Measurements from ENCODE around the gene HDDC3.
A peak's percentile ranks its signal among the peaks of the same experiment; 100 is the strongest.

HDDC3 gene

DNA sequence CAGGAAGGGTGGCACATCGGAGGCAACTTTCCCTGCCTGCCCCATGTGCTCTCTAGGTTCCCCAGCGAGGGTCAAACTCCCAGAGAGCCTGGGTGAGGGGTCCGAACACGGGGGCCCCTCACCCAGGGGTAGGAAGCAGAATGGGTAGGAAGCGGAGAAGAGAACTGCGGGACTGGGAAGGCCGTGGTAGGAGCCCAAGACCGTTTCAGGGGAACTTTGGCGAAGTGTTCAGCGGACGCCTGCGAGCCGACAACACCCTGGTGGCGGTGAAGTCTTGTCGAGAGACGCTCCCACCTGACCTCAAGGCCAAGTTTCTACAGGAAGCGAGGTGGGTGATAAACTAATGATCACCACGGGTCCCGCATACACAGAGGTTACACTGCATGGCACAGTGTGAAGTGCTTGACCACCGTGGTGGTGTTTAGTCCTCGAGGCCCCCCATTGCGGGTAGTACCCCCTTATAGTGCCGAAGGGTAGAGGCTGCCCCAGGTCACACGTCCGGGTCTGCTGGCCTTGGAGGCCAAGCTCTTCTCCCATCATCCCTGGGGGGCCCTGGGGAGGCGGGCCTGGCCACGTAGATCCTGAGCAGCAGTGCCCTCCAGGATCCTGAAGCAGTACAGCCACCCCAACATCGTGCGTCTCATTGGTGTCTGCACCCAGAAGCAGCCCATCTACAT lies 39.7 kb downstream of the HDDC3 start:
- H3K9ac ChIP-seq (ENCODE audit: low read depth in 1 of 2, low read length in 2 of 2) = no peak overlapping the region
- no peaks in the 10 kb centered on the region for H3K4me1 ChIP-seq (ENCODE audit: control insufficient read depth in 2 of 2, insufficient read depth in 2 of 2, low read length in 2 of 2)
- no peaks in the 10 kb centered on the region for H3K27me3 ChIP-seq (ENCODE audit: control insufficient read depth in 2 of 2, insufficient read depth in 2 of 2, low read length in 2 of 2)
- H3K9me3 ChIP-seq (ENCODE audit: control insufficient read depth in 2 of 2, low read length in 2 of 2) = no peaks in the 10 kb centered on the region
- H3K27ac ChIP-seq (ENCODE audit: low read depth in 2 of 2, low read length in 2 of 2) = no peak overlapping the region
- H3K36me3 ChIP-seq (ENCODE audit: control insufficient read depth in 2 of 2, insufficient read depth in 2 of 2, low read length in 2 of 2) = peaks cover 29 to 41% of the 10 kb centered on the region in 2 donors
- no peak overlapping the region for H3K4me3 ChIP-seq (ENCODE audit: low read length in 2 of 2)

DNA sequence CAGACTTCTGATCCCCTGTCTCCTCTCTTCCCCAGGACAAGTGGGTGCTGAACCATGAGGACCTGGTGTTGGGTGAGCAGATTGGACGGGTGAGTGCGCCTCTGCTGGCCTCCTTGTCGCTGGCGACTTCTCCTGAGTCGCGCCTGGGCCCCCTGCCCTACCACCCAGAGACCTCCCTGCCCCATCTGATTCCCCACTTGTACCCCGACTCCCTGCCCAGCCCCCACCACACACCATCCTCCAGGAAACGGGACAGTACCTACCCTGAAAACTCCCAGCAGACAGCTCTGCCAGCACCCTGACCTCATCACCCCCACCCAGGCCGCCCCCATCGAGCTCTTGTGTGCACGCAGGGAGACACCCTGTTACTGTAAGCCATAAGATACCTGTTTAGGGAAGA lies 40.3 kb downstream of the HDDC3 start:
- no peaks in the 10 kb centered on the region for H3K9me3 ChIP-seq (ENCODE audit: control insufficient read depth in 2 of 2, low read length in 2 of 2)
- H3K4me3 ChIP-seq (ENCODE audit: low read length in 2 of 2) = no peak overlapping the region
- no peaks in the 10 kb centered on the region for H3K4me1 ChIP-seq (ENCODE audit: control insufficient read depth in 2 of 2, insufficient read depth in 2 of 2, low read length in 2 of 2)
- no peak overlapping the region for H3K9ac ChIP-seq (ENCODE audit: low read depth in 1 of 2, low read length in 2 of 2)
- H3K36me3 ChIP-seq (ENCODE audit: control insufficient read depth in 2 of 2, insufficient read depth in 2 of 2, low read length in 2 of 2) = peaks cover 29 to 41% of the 10 kb centered on the region in 2 donors
- no peaks in the 10 kb centered on the region for H3K27me3 ChIP-seq (ENCODE audit: control insufficient read depth in 2 of 2, insufficient read depth in 2 of 2, low read length in 2 of 2)
- H3K27ac ChIP-seq (ENCODE audit: low read depth in 2 of 2, low read length in 2 of 2) = no peak overlapping the region

DNA sequence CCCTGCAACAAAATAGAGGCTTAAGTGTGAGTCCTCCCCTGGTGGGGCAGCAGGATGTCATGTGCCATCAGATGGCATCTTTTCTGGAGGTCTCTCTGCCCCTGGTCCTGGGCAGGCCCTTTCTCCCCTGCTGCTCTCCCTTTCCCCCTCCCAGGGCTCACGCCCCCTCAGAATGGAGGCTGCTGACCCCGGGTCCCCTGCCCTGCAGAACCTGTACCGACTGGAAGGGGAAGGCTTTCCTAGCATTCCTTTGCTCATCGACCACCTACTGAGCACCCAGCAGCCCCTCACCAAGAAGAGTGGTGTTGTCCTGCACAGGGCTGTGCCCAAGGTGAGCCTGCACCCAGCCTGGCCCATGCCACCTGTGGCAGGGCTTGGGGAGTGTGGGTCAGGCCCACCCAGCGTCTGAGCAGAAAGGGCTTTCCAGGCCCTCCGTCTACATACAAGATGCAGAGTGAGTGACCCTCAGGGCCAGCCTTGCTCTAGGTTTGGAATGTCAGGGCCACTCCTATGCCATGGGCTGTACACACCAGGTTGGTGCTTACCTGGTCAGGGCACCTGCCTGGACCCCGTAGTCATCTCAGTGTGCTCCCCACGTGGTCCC lies 40.9 kb downstream of the HDDC3 start:
- H3K4me3 ChIP-seq (ENCODE audit: low read length in 2 of 2) = no peak overlapping the region
- H3K36me3 ChIP-seq (ENCODE audit: control insufficient read depth in 2 of 2, insufficient read depth in 2 of 2, low read length in 2 of 2) = peaks cover 29 to 41% of the 10 kb centered on the region in 2 donors
- no peaks in the 10 kb centered on the region for H3K4me1 ChIP-seq (ENCODE audit: control insufficient read depth in 2 of 2, insufficient read depth in 2 of 2, low read length in 2 of 2)
- no peaks in the 10 kb centered on the region for H3K27me3 ChIP-seq (ENCODE audit: control insufficient read depth in 2 of 2, insufficient read depth in 2 of 2, low read length in 2 of 2)
- no peak overlapping the region for H3K9ac ChIP-seq (ENCODE audit: low read depth in 1 of 2, low read length in 2 of 2)
- no peaks in the 10 kb centered on the region for H3K9me3 ChIP-seq (ENCODE audit: control insufficient read depth in 2 of 2, low read length in 2 of 2)
- H3K27ac ChIP-seq (ENCODE audit: low read depth in 2 of 2, low read length in 2 of 2) = no peak overlapping the region

DNA sequence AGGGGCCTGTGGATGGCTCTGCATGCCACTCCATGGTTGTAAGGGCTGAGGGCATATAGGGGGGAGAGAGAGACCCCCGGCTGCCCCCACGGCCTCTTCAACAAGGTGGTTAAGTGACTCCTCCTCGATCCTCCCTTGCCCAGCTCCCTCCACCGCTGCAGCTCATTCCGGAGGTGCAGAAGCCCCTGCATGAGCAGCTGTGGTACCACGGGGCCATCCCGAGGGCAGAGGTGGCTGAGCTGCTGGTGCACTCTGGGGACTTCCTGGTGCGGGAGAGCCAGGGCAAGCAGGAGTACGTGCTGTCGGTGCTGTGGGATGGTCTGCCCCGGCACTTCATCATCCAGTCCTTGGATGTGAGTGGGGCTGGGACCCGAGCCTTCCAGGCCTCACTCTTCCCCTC lies 41.5 kb downstream of the HDDC3 start:
- no peak overlapping the region for H3K27ac ChIP-seq (ENCODE audit: low read depth in 2 of 2, low read length in 2 of 2)
- H3K4me3 ChIP-seq (ENCODE audit: low read length in 2 of 2) = no peak overlapping the region
- peaks cover 1 to 2% of the 10 kb centered on the region in 2 donors for H3K4me1 ChIP-seq (ENCODE audit: control insufficient read depth in 2 of 2, insufficient read depth in 2 of 2, low read length in 2 of 2)
- peaks cover 29 to 40% of the 10 kb centered on the region in 2 donors for H3K36me3 ChIP-seq (ENCODE audit: control insufficient read depth in 2 of 2, insufficient read depth in 2 of 2, low read length in 2 of 2)
- no peaks in the 10 kb centered on the region for H3K27me3 ChIP-seq (ENCODE audit: control insufficient read depth in 2 of 2, insufficient read depth in 2 of 2, low read length in 2 of 2)
- H3K9ac ChIP-seq (ENCODE audit: low read depth in 1 of 2, low read length in 2 of 2) = no peak overlapping the region
- H3K9me3 ChIP-seq (ENCODE audit: control insufficient read depth in 2 of 2, low read length in 2 of 2) = no peaks in the 10 kb centered on the region

DNA sequence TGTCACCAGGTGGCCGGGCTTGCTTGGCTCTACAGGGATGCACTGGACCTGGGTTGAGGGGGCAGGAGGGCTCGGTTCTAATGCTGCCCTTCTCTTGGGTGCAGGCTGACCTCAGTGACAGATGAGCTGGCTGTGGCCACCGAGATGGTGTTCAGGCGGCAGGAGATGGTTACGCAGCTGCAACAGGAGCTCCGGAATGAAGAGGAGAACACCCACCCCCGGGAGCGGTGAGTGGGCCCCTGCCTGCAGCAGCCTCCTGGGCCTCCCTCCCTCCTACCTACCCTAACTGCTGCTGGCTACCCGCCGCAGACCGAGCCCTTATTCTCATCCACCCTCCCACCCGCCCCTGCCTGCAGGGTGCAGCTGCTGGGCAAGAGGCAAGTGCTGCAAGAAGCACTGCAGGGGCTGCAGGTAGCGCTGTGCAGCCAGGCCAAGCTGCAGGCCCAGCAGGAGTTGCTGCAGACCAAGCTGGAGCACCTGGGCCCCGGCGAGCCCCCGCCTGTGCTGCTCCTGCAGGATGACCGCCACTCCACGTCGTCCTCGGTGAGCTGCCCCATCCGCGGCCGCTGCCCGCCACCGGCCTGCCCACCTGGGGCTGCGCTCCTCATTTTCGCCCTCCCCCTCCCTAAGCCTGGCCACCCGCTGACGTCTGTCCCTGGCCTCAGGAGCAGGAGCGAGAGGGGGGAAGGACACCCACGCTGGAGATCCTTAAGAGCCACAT lies 42.5 kb downstream of the HDDC3 start:
- Histone ChIP-seq H3K4me3 (ENCODE audit: low read length in 2 of 2) (no peak overlapping the region), H3K36me3 (ENCODE audit: control insufficient read depth in 2 of 2, insufficient read depth in 2 of 2, low read length in 2 of 2) (peaks cover 21 to 31% of the 10 kb centered on the region in 2 donors), H3K9ac (ENCODE audit: low read depth in 1 of 2, low read length in 2 of 2) (no peak overlapping the region), H3K9me3 (ENCODE audit: control insufficient read depth in 2 of 2, low read length in 2 of 2) (no peaks in the 10 kb centered on the region), H3K27ac (ENCODE audit: low read depth in 2 of 2, low read length in 2 of 2) (no peak overlapping the region), H3K4me1 (ENCODE audit: control insufficient read depth in 2 of 2, insufficient read depth in 2 of 2, low read length in 2 of 2) (peaks cover 3 to 9% of the 10 kb centered on the region in 2 donors), H3K27me3 (ENCODE audit: control insufficient read depth in 2 of 2, insufficient read depth in 2 of 2, low read length in 2 of 2) (no peaks in the 10 kb centered on the region)

DNA sequence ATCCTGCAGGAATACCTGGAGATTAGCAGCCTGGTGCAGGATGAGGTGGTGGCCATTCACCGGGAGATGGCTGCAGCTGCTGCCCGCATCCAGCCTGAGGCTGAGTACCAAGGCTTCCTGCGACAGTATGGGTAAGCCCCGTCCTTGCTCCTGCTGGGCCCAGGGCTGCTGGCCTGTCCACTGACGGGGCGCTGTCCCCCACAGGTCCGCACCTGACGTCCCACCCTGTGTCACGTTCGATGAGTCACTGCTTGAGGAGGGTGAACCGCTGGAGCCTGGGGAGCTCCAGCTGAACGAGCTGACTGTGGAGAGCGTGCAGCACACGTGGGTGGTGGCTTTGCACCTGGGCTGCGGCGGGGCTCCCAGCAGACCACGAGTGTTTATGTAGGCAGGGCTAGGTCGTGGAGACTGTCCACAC lies 43.0 kb downstream of the HDDC3 start:
- Histone ChIP-seq H3K27ac (ENCODE audit: low read depth in 2 of 2, low read length in 2 of 2) (no peak overlapping the region), H3K4me3 (ENCODE audit: low read length in 2 of 2) (no peak overlapping the region), H3K27me3 (ENCODE audit: control insufficient read depth in 2 of 2, insufficient read depth in 2 of 2, low read length in 2 of 2) (no peaks in the 10 kb centered on the region), H3K36me3 (ENCODE audit: control insufficient read depth in 2 of 2, insufficient read depth in 2 of 2, low read length in 2 of 2) (peaks cover 21 to 31% of the 10 kb centered on the region in 2 donors), H3K9me3 (ENCODE audit: control insufficient read depth in 2 of 2, low read length in 2 of 2) (no peaks in the 10 kb centered on the region), H3K9ac (ENCODE audit: low read depth in 1 of 2, low read length in 2 of 2) (no peak overlapping the region), H3K4me1 (ENCODE audit: control insufficient read depth in 2 of 2, insufficient read depth in 2 of 2, low read length in 2 of 2) (peaks cover 8 to 12% of the 10 kb centered on the region in 2 donors)

DNA sequence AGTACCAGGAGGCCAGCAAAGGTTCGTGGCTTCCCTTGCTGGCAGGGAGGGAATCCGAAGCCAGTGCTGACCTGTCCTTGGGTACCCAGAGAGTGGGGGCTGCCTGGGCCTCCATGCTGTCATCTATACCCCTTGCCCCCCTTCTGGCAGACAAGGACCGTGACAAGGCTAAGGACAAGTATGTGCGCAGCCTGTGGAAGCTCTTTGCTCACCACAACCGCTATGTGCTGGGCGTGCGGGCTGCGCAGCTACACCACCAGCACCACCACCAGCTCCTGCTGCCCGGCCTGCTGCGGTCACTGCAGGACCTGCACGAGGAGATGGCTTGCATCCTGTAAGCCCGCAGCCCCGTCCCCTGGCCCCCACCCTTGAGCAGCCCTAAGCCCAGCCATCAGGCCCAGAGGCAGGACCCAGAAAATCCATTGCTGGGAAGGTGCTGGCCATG lies 45.3 kb downstream of the HDDC3 start:
- H3K36me3 ChIP-seq (ENCODE audit: control insufficient read depth in 2 of 2, insufficient read depth in 2 of 2, low read length in 2 of 2) = peaks cover 15 to 21% of the 10 kb centered on the region in 2 donors
- H3K4me3 ChIP-seq (ENCODE audit: low read length in 2 of 2) = no peak overlapping the region
- no peaks in the 10 kb centered on the region for H3K9me3 ChIP-seq (ENCODE audit: control insufficient read depth in 2 of 2, low read length in 2 of 2)
- no peak overlapping the region for H3K27ac ChIP-seq (ENCODE audit: low read depth in 2 of 2, low read length in 2 of 2)
- no peaks in the 10 kb centered on the region for H3K27me3 ChIP-seq (ENCODE audit: control insufficient read depth in 2 of 2, insufficient read depth in 2 of 2, low read length in 2 of 2)
- no peak overlapping the region for H3K9ac ChIP-seq (ENCODE audit: low read depth in 1 of 2, low read length in 2 of 2)
- H3K4me1 ChIP-seq (ENCODE audit: control insufficient read depth in 2 of 2, insufficient read depth in 2 of 2, low read length in 2 of 2) = peaks cover 17 to 21% of the 10 kb centered on the region in 2 donors

DNA sequence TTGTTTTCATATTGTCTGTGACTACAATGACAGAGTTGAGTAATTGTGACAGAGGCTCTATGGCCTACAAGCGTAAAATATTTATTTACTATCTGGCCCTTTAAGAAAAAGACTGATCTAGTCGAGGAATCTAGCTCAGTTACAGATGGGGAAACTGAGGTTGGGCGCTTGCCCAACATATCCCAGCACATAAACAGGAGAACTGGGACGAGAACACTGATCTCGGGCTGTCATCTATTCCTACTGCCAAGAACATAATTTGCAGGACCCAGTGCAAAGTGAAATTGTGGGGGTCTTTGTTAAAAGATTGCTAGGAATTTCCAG lies 46.1 kb downstream of the HDDC3 start:
- no peak overlapping the region for H3K9ac ChIP-seq (ENCODE audit: low read depth in 1 of 2, low read length in 2 of 2)
- H3K4me1 ChIP-seq (ENCODE audit: control insufficient read depth in 2 of 2, insufficient read depth in 2 of 2, low read length in 2 of 2) = peaks cover 17 to 21% of the 10 kb centered on the region in 2 donors
- H3K27me3 ChIP-seq (ENCODE audit: control insufficient read depth in 2 of 2, insufficient read depth in 2 of 2, low read length in 2 of 2) = no peaks in the 10 kb centered on the region
- H3K27ac ChIP-seq (ENCODE audit: low read depth in 2 of 2, low read length in 2 of 2) = no peak overlapping the region
- no peaks in the 10 kb centered on the region for H3K9me3 ChIP-seq (ENCODE audit: control insufficient read depth in 2 of 2, low read length in 2 of 2)
- H3K4me3 ChIP-seq (ENCODE audit: low read length in 2 of 2) = peak overlapping the region in 1 of 2 donors; percentile 13
- peaks cover 9 to 16% of the 10 kb centered on the region in 2 donors for H3K36me3 ChIP-seq (ENCODE audit: control insufficient read depth in 2 of 2, insufficient read depth in 2 of 2, low read length in 2 of 2)

DNA sequence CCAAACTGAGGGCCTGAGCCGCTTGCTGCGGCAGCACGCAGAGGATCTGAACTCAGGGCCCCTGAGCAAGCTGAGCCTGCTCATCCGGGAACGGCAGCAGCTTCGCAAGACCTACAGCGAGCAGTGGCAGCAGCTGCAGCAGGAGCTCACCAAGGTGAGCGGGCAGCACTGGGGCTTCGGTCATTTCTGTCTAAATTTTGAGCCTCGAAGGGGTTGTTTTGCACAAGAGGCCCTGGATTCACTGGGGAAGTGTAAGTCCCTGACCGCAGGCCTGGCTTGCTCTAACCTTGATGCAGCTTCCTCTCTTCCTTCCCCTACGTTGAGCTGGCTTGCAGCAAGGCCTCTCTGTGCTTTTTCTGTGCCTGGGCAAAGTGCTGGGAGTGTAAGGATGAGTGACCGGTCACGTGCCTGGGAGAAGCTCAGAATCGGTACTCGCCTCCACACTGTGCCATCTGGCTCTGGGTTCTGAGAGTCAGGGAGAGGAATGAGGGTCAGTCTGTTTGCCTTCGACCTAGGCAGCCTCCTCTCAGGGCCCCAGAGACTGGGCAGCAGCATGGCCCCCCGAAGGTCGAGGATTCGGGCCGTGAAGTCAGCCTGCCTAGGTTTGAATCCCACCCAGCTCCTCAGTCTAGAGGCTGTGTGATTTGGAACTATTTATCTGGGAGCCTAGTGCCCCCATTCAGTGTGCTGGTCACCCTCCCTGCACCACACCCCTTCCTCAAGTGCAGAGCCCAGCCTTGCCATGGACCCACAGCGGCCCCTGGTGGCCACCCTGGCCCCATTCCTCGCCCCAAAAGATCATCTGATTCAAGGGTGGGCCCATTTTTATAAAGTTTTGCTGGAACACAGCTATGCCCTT lies 46.7 kb downstream of the HDDC3 start:
- H3K9ac ChIP-seq (ENCODE audit: low read depth in 1 of 2, low read length in 2 of 2) = peak overlapping the region; percentile 6 to 52
- peak overlapping the region; percentile 66 to 71 for H3K4me3 ChIP-seq (ENCODE audit: low read length in 2 of 2)
- H3K36me3 ChIP-seq (ENCODE audit: control insufficient read depth in 2 of 2, insufficient read depth in 2 of 2, low read length in 2 of 2) = peaks cover 8 to 17% of the 10 kb centered on the region in 2 donors
- peaks cover 17 to 21% of the 10 kb centered on the region in 2 donors for H3K4me1 ChIP-seq (ENCODE audit: control insufficient read depth in 2 of 2, insufficient read depth in 2 of 2, low read length in 2 of 2)
- H3K9me3 ChIP-seq (ENCODE audit: control insufficient read depth in 2 of 2, low read length in 2 of 2) = no peaks in the 10 kb centered on the region
- peak overlapping the region; percentile 81 to 88 for H3K27ac ChIP-seq (ENCODE audit: low read depth in 2 of 2, low read length in 2 of 2)
- H3K27me3 ChIP-seq (ENCODE audit: control insufficient read depth in 2 of 2, insufficient read depth in 2 of 2, low read length in 2 of 2) = no peaks in the 10 kb centered on the region
